BLaER1 treated with 17β-estradiol and CSF1 and Interleukin-3, amounts not matched to agents 10 nM and 100 nM (cell line): ENCODE measurements around the gene DNM3.

Experiments
- H3K27ac ChIP-seq, 11 experiments: shearing (Covaris generic); formaldehyde crosslinking; 2 replicates each; pipeline ENCODE4 v1.8.1; 2022
- H3K27me3 ChIP-seq, 11 experiments: shearing (Covaris generic); formaldehyde crosslinking; 2 replicates each; pipeline ENCODE4 v1.8.1; 2022
- H3K36me3 ChIP-seq, 11 experiments: shearing (Covaris generic); formaldehyde crosslinking; 2 replicates each; pipeline ENCODE4 v1.8.1; 2022
- H3K4me1 ChIP-seq, 10 experiments: shearing (Covaris generic); formaldehyde crosslinking; 2 replicates each; pipeline ENCODE4 v1.8.1; 2022
- H3K4me2 ChIP-seq, 11 experiments: shearing (Covaris generic); formaldehyde crosslinking; 2 replicates each; pipeline ENCODE4 v1.8.1; 2022
- H3K4me3 ChIP-seq, 10 experiments: shearing (Covaris generic); formaldehyde crosslinking; 2 replicates each; pipeline ENCODE4 v1.8.1; 2022
- H3K9ac ChIP-seq, 11 experiments: shearing (Covaris generic); formaldehyde crosslinking; 2 replicates each; pipeline ENCODE4 v1.8.1; 2022
- H3K9me3 ChIP-seq, 11 experiments: shearing (Covaris generic); formaldehyde crosslinking; replicated peaks in 1 of 11; 2 replicates each; pipeline ENCODE4 v1.8.1; 2022
- H4K20me1 ChIP-seq, 11 experiments: shearing (Covaris generic); formaldehyde crosslinking; 2 replicates each; pipeline ENCODE4 v1.8.1; 2022
- Cebpa-rat ChIP-seq, 11 experiments: shearing (Covaris generic); IDR thresholded peaks; 2 replicates each; pipeline ENCODE4 v1.8.1; 2022

DNM3 gene

GRCh38 chr1:171917331-171917730 lies 76.0 kb downstream of the DNM3 start:
- H3K9me3 ChIP-seq: no peaks in the 10 kb centered on the region
- H3K27me3 ChIP-seq: no peaks in the 10 kb centered on the region
- no peak overlapping the region for H3K27ac ChIP-seq
- H3K4me3 ChIP-seq: no peak overlapping the region
- H3K4me2 ChIP-seq: no peak overlapping the region
- no peak for TF ChIP-seq Cebpa-rat (IDR thresholded peaks at IDR 0.05)
- H3K36me3 ChIP-seq: no peaks in the 10 kb centered on the region
- H3K4me1 ChIP-seq: peaks cover 0 to 10% (median 6%) of the 10 kb centered on the region in 10 experiments; a peak in 10 of 20 replicates
- H3K9ac ChIP-seq: no peak overlapping the region
- H4K20me1 ChIP-seq: no peaks in the 10 kb centered on the region

GRCh38 chr1:171919891-171920887 lies 78.9 kb downstream of the DNM3 start:
- Histone ChIP-seq H3K9ac (no peak overlapping the region), H3K36me3 (no peaks in the 10 kb centered on the region), H3K27ac (no peak overlapping the region), H3K4me3 (no peak overlapping the region), H3K27me3 (no peaks in the 10 kb centered on the region), H4K20me1 (no peaks in the 10 kb centered on the region), H3K9me3 (peaks cover 0 to 10% (median 0%) of the 10 kb centered on the region in 11 experiments; a peak in 1 of 22 replicates), H3K4me2 (no peak overlapping the region), H3K4me1 (no peaks in the 10 kb centered on the region)
- TF ChIP-seq Cebpa-rat (IDR thresholded peaks at IDR 0.05): no peak

- TF ChIP-seq Cebpa-rat (IDR thresholded peaks at IDR 0.05): no peak
- H3K4me3 ChIP-seq: no peak overlapping the region
- H3K9me3 ChIP-seq: peaks cover 0 to 10% (median 0%) of the 10 kb centered on the region in 11 experiments; a peak in 1 of 22 replicates
These were observed 81.7 kb downstream of the DNM3 start for GRCh38 chr1:171922999-171923398.

GRCh38 chr1:171929121-171929520 lies 87.8 kb downstream of the DNM3 start:
- no peaks in the 10 kb centered on the region for H3K36me3 ChIP-seq
- no peak overlapping the region for H3K4me2 ChIP-seq
- H3K9me3 ChIP-seq: peaks cover 0 to 15% (median 0%) of the 10 kb centered on the region in 11 experiments; a peak in 4 of 22 replicates
- no peaks in the 10 kb centered on the region for H3K4me1 ChIP-seq
- H3K9ac ChIP-seq: no peak overlapping the region
- no peaks in the 10 kb centered on the region for H4K20me1 ChIP-seq
- H3K27me3 ChIP-seq: no peaks in the 10 kb centered on the region
- no peak overlapping the region for H3K4me3 ChIP-seq
- no peak overlapping the region for H3K27ac ChIP-seq
- TF ChIP-seq Cebpa-rat (IDR thresholded peaks at IDR 0.05): no peak

More at GRCh38 chr1:171922999-171923398, 81.7 kb downstream of the DNM3 start:
- H3K4me2 ChIP-seq: no peak overlapping the region
- H3K27me3 ChIP-seq: no peaks in the 10 kb centered on the region
- no peak overlapping the region for H3K27ac ChIP-seq
- no peak overlapping the region for H3K9ac ChIP-seq
- H3K4me1 ChIP-seq: no peaks in the 10 kb centered on the region
- H4K20me1 ChIP-seq: no peaks in the 10 kb centered on the region
- no peaks in the 10 kb centered on the region for H3K36me3 ChIP-seq

GRCh38 chr1:171931752-171932151 lies 90.5 kb downstream of the DNM3 start:
- Histone ChIP-seq H3K9ac (no peak overlapping the region), H3K36me3 (no peaks in the 10 kb centered on the region)

GRCh38 chr1:171934664-171935063 lies 93.4 kb downstream of the DNM3 start:
- no peak overlapping the region for H3K4me2 ChIP-seq
- no peak overlapping the region for H3K27ac ChIP-seq
- no peaks in the 10 kb centered on the region for H3K4me1 ChIP-seq
- no peaks in the 10 kb centered on the region for H3K36me3 ChIP-seq
- H4K20me1 ChIP-seq: no peaks in the 10 kb centered on the region
- TF ChIP-seq Cebpa-rat (IDR thresholded peaks at IDR 0.05): no peak
- H3K9me3 ChIP-seq: peaks cover 0 to 2% (median 0%) of the 10 kb centered on the region in 11 experiments; a peak in 3 of 22 replicates
- no peaks in the 10 kb centered on the region for H3K27me3 ChIP-seq
- H3K4me3 ChIP-seq: no peak overlapping the region
- H3K9ac ChIP-seq: no peak overlapping the region

More at GRCh38 chr1:171931752-171932151, 90.5 kb downstream of the DNM3 start:
- Histone ChIP-seq H3K9me3 (peaks cover 0 to 11% (median 0%) of the 10 kb centered on the region in 11 experiments; a peak in 4 of 22 replicates), H4K20me1 (no peaks in the 10 kb centered on the region), H3K27me3 (no peaks in the 10 kb centered on the region), H3K27ac (no peak overlapping the region), H3K4me3 (no peak overlapping the region), H3K4me2 (no peak overlapping the region), H3K4me1 (no peaks in the 10 kb centered on the region)
- TF ChIP-seq Cebpa-rat (IDR thresholded peaks at IDR 0.05): no peak

- TF ChIP-seq Cebpa-rat (IDR thresholded peaks at IDR 0.05): no peak
These were observed 93.8 kb downstream of the DNM3 start for GRCh38 chr1:171935086-171935485.

GRCh38 chr1:171935664-171936063 lies 94.4 kb downstream of the DNM3 start:
- no peak for TF ChIP-seq Cebpa-rat (IDR thresholded peaks at IDR 0.05)
- no peak overlapping the region for H3K4me2 ChIP-seq
- H4K20me1 ChIP-seq: no peaks in the 10 kb centered on the region
- H3K4me3 ChIP-seq: no peak overlapping the region
- H3K9ac ChIP-seq: no peak overlapping the region
- no peak overlapping the region for H3K27ac ChIP-seq
- no peaks in the 10 kb centered on the region for H3K36me3 ChIP-seq
- no peaks in the 10 kb centered on the region for H3K27me3 ChIP-seq
- no peaks in the 10 kb centered on the region for H3K9me3 ChIP-seq
- no peaks in the 10 kb centered on the region for H3K4me1 ChIP-seq

More at GRCh38 chr1:171935086-171935485, 93.8 kb downstream of the DNM3 start:
- H3K27me3 ChIP-seq: no peaks in the 10 kb centered on the region
- no peak overlapping the region for H3K4me3 ChIP-seq
- no peaks in the 10 kb centered on the region for H4K20me1 ChIP-seq
- no peak overlapping the region for H3K9ac ChIP-seq
- H3K9me3 ChIP-seq: no peaks in the 10 kb centered on the region
- H3K36me3 ChIP-seq: no peaks in the 10 kb centered on the region
- H3K4me1 ChIP-seq: no peaks in the 10 kb centered on the region
- H3K4me2 ChIP-seq: no peak overlapping the region
- no peak overlapping the region for H3K27ac ChIP-seq

GRCh38 chr1:171937938-171938337 lies 96.6 kb downstream of the DNM3 start:
- H4K20me1 ChIP-seq: no peaks in the 10 kb centered on the region
- H3K27me3 ChIP-seq: no peaks in the 10 kb centered on the region
- H3K27ac ChIP-seq: no peak overlapping the region
- H3K4me1 ChIP-seq: no peaks in the 10 kb centered on the region
- no peak overlapping the region for H3K4me3 ChIP-seq
- no peaks in the 10 kb centered on the region for H3K36me3 ChIP-seq
- H3K4me2 ChIP-seq: no peak overlapping the region
- TF ChIP-seq Cebpa-rat (IDR thresholded peaks at IDR 0.05): no peak
- H3K9ac ChIP-seq: no peak overlapping the region
- H3K9me3 ChIP-seq: no peaks in the 10 kb centered on the region
